ENCODE results near the gene OR9A2.

The OR9A2 gene, protein sequence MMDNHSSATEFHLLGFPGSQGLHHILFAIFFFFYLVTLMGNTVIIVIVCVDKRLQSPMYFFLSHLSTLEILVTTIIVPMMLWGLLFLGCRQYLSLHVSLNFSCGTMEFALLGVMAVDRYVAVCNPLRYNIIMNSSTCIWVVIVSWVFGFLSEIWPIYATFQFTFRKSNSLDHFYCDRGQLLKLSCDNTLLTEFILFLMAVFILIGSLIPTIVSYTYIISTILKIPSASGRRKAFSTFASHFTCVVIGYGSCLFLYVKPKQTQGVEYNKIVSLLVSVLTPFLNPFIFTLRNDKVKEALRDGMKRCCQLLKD

DNA sequence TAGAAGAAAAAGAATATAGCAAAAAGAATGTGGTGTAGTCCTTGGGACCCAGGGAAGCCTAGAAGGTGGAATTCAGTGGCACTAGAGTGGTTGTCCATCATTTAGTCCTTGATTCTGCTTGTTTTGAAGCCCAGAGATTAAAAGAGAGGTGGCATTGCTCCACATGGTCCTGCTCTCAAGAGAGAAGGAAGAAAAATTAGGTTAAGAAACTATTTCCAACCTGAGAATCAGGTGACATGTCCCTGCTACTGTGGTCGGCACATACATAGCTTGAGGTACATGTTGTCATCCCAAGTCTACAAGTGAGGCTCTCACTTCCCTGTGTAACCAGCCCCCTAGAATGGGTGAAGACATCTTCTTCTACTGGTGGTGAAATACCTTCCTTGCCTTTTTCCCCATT, at the start of gene OR9A2:
OR9A2 (minus strand) TSS at position 101 of the 400 bp plus-strand sequence; CDS start at position 101, 0 bp downstream.
- DNase-seq = no peak

DNA sequence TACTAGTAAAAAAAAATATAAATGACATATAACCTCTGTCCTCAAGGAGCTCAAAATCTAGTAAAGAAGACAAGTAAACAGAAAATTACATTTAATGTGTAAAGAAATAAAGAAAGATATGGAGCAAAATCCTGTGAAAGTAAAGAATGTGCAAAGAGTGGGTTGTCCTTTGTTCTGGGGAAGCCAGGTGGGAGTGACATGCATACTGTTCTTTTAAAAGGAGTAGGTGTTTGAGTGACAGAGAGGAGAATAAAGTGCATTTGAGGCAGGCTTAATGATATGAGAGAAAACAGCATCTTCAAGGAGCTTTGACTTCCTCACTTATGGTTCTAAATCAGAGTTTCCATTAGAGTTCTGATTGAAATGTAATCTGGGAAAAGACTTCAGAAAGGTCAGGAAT, 47.2 kb upstream of the OR9A2 start:
- no peak for DNase-seq

DNA sequence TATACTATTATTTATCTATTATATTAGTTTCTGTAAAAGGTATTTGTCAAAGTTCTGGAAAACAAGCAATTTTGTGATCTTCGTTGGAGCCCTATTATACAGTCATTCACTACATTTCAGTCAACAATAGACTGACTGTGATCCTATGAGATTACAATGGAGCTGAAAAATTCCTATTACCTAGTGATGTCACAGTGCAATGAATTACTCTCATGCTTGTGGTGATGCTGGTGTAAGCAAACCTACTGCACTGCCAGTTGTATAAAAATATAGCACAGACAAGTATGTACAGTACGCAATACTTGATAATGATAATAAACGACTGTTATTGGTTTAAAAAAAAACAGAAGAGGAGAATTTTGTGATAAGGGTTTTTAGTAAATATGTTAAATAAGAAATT, 46.6 kb upstream of the OR9A2 start:
- no peak for DNase-seq

DNA sequence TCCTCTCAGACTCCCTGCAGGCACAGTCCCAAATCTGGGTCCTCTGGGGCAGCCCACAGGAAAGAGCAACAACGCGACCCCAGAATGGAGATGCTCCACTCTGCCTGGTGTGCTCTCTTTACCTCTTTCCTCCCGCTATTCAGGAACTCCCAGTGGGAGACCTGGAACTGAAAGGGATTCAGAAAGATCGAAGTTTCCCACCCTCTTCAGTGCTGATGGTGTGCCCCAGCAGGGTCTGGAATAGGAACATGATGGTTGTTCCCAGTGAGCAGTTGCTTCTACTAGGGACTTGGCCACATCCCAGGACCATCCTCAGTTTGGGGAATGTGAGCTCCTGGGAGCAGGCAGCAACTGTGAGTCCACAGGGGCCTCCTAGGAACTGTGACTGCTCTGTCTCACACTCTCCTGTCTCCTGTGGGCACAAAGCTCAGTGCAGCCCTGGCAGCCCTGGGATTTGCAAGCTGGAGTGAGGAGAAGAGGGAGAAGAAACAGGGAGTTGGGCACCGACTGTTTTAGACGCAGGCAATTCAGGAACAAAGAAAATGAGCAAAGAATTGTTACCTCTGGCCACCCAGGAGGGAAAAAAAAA, 43.1 kb upstream of the OR9A2 start:
- no peak for DNase-seq

DNA sequence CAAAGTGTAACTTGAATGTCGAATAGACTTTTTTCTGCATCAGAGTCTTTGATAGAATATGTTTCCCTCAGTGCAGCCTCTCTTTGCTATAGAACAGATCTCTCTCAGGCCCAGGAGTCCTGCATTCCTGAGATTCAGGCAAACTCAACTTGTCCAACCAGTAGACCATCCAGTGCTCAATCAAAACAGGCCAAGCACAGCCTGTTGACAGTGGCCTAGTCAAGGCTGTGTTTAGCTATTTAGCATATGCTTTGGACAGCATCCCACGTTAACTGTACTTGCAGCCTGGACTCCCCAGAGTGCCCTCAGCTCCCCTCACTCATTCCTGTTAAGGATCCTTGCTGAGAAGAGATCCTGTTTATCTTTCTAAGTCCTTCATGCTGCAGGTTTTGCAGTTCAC, 41.5 kb upstream of the OR9A2 start:
- DNase-seq = no peak

DNA sequence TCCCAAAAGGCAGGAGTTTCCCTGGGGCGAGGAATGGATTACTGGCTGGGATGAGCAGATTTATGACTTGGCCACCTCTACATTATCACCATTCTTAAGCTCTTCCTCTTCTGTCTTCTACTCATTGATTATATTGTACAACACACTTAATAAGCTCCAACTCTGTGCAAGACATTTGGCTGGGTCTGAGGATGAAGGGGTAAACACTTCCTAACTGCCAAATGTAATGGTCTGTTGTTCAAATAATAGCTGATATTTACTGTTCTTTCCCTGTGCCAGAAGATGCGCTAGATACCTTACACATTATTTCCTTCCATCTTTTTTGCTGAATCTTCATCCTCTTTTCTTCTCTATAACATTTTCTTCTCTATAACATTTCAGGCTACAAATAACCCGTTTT, 36.8 kb upstream of the OR9A2 start:
- no peak for DNase-seq

DNA sequence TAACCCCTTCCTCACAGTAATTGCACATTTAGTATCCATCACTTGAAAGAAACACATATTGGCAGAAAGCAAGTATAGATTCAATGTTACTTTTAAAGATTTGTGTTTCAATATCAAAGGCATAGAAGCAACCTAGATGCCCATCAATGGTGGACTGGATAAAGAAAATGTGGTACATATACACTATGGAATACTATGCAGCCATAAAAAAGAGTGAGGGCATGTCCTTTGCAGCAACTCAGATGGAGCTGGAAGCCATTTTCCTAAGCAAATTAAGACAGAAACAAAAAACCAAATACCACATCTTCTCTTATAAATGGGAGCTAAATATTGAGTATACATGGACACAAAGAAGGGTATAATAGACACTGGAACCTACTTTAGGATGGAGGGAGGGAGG, 28.8 kb upstream of the OR9A2 start:
- DNase-seq = no peak

DNA sequence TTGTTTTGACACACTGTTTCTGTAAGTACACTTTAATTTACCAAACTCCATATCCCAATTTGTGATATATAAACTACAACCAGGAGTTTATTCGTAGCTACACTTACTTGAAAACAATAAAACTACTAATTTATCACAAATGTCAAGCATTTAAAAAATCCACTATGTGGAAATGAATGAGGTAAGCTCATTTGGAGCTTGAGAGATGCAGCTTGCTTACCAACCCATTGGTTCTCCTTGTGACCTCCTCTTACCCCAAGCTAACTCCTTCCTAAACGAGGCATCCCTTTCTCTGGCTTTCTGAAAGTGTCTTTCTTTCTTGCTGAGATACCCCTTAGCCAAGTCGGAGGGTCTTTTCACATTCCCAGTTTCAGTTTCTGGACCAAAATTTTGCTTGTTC, 27.7 kb upstream of the OR9A2 start:
- DNase-seq = no peak

DNA sequence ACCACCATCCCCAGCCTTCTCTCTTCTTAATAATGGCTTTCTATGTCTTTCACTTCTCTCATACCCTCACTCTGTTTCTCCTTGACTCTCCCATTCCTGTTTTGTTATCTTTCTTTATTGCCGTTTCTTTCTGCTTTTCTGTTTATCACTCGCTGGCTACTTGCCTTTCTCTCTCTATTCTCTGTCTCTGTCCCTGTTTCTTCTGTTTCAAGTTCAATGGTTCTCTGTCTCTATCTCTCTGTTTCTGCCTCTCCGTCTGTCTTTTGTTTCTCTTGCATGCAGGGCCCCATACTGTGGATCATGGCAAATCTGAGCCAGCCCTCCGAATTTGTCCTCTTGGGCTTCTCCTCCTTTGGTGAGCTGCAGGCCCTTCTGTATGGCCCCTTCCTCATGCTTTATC, 25.1 kb upstream of the OR9A2 start, which contains the start of gene OR6V1:
OR6V1 (plus strand) TSS at position 301 of the 400 bp plus-strand sequence; CDS start at position 301, 0 bp downstream.
- DNase-seq = no peak

DNA sequence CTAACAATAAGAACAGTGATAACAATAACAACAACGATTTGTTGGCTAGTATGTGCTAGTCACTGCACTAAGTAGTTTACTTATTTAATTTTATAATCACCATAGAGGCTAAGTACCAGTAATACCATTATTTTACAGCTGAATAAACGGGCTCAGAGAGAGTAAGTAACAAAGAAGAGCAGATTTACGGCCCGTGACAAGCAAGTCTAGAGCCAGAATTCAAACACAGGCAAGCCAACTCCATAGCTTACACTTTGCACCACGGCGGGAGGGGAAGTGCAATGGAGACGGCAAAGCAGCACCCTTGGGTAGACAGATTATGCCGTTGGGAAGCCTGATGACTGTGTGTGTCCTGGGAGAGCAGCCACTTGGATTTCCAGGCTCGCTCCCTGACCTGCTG, 24.0 kb upstream of the OR9A2 start:
- DNase-seq = peak; percentile 2

DNA sequence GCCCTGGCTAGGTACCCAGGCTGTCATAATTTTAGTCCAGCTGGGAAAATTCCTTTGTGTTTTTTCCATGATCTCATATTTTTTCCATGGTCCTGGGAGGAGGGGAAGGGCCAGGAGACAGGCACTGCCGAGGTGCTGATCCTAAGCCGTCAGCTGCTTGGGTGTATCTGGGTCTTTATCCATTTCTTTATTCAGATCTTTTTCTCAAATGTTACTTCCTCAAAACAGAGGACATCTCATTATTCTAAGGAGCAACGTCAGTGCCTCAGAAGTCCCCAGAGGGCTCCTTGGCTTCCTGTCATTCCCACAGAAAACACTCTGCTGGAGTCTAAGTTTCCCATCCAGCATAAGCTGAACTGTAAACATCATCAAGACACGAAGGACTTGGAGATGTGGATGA, 22.4 kb upstream of the OR9A2 start:
- DNase-seq = peak; percentile 0

DNA sequence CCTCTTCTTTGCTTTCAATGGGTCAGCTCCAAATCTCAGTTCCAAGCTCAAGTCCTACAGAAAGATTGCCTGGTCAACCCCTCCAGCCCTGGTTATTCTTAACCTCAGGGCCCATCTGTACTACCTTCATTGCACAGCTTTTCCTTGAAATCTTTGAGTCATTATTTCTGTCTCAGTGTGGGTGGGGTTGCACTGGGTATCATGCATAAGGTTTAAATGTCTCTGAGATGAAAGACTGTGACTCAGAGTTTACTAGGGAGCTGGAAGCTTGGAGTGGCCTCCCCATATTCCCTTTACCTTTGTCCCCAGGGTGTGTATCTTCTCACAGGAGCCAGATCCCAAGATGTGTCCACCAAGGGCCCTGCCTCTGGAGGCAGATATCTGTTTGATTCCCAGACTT, 21.9 kb upstream of the OR9A2 start:
- DNase-seq = no peak

DNA sequence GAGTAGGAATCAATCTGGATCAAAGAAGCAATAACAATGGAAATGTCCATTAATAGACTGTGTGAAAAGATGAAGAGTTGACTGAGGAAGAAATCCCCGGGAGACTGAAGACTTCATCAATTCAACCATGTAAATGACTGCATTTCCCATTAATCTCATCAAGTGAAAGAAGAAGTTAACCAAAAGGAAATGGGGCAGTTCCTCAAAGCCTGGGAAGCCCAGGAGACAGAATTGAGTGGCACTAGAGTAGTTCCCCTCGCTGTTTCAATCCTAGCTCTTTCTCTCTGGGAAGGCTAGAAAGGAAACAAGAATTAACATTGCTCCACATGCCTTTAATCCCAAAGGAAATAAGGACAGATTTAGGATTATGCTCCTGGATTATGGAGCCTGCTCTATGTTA, 20.4 kb upstream of the OR9A2 start:
- no peak for DNase-seq

DNA sequence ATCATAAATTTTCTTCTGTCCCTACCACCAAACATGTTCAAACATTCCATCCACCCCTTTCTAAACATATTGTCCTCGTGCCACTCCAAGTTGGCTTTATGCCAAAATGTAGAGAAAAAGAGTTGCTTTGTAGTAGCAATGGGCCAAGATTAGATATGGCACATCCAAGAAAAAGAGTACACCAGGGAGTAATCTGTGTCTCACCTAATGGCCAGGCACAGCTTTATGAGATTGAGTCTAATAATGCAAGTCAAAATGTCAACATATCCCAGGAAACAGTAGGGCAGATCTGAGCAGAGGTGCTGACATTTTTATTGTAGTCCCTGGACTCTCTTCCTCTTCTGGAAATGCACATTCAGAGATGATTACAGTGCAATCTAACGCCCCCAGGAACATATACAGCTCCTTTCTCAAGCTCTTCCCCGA, 19.5 kb upstream of the OR9A2 start:
- DNase-seq = no peak

DNA sequence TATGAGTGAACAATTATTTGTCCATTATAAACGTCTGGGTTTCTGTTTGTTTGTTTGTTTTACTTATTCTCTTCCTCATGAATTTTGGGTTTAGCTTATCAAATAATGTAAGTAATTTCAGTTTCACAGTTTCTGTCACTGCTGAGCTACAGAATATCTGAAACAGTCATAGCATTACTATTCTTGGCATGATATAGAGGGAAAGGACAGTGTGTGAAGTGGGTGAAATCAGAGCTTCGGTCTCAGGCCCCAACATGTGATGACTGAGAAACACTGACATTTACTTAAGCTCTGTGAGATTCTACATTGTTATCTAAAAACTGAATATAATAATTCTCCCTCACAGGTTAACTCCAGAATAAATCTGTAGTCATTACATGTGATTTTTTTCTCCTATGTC, 16.5 kb upstream of the OR9A2 start:
- no peak for DNase-seq

DNA sequence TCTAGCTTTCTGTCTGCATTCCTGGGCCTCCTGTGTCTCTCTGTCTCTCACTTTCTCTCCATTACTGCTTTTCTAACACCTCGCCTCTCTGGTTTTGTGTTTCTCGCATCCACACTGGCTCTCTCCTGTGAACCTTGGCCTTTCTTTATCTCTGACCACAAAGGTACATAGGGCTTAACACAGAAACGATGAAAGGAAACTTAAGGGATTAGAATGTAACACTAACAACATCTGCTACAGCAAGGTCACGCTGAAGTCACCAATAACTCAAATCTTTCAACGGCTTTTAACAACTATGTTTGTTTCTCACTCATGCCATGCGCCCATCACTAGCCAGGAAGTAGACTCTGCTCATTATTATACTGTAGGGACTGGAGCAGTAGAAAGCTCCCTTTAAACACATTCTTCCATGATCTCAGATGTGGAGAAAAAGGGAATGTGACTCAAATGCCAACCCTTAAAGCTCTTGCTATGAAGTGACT, 15.9 kb upstream of the OR9A2 start:
- DNase-seq = no peak

DNA sequence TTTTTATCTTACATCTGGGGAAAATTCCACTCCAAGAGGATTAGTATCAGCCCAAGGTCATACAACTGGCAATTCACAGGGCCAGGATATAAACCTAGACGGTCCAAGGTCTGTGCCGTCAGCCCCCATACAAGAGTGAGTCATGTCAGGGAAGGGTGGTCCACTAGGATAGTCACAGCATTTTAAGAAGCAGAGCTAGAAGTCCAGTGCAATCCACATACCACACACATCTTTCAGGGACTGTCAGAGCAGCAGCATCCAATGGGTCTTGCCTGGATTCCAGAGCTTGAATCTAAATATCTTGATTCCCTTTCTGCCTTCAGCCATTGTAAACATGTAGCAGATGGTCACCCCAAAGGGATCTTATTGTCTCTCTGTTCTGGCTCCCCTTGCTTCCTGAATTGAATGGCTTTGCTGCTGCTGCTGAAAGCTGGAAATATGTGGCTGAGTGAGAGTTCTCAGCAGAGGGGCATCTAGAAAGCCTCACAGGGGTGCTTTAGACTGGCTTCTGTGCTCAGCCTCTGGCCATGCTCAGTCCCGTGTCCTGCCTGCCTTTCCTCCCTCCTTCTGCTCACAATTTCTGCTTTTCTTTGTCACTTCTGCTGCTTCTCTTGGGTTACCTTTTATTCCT, 15.3 kb upstream of the OR9A2 start:
- no peak for DNase-seq

DNA sequence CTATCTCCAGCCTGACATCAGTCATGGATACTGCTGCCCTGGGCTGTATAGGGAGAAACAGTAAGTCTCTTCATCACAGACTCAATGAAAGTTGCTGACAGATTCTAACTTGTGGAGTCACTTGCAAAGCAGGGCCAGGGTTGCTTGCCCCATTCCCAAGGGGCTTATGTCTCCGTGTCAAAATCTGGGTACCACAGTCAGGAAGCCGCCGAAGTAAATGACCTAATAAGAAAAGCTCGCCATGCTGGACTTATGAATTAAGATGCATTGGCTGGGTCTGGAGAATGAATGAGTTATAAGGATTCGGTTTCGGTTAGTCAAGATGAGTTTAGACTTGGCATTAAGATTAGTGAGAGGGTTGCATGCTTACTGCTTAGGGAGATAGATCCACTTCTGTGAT, 14.4 kb upstream of the OR9A2 start:
- no peak for DNase-seq

DNA sequence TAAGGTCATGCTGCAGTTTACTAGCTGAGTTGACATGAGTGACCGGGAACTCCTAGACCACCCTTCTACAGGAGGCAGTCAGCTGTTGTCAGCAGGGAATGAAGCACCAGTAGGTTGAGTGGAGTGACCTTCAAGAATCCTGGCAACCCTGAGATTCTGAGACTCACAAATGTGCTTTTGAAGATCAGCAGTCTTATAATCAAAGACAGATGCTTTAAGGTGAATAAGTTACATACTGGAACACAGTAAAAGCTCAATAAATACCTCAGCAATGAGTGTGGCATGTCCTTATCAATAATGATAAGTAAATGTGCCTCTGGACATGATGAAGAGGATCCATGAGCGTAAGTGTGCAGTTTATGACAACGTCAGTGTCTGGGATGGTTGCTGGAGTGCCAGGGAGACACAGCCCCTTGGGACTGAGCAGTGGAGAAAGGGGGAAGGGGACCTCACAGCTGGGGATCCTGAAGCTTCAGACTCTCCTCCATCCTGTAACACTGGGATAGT, 13.3 kb upstream of the OR9A2 start:
- DNase-seq = no peak

DNA sequence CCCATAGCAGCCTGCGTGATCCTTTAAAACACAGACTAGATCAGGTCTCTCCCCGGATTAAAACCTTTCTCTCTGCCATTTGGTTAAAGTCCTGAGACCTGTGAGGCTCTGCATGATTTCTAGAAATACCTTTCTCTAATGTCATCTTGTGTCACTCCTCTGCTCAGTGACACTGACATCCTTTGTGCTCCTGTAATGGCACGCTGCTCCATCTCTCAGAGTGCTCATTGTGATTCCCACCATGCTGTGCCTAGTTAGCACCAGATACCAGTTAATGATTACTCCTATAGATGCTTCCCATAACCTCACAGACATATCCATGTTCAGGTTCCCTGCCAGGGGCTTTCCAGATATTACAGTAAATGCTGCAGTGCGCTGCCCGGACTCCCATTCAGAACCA, 11.7 kb upstream of the OR9A2 start:
- DNase-seq = no peak

DNA sequence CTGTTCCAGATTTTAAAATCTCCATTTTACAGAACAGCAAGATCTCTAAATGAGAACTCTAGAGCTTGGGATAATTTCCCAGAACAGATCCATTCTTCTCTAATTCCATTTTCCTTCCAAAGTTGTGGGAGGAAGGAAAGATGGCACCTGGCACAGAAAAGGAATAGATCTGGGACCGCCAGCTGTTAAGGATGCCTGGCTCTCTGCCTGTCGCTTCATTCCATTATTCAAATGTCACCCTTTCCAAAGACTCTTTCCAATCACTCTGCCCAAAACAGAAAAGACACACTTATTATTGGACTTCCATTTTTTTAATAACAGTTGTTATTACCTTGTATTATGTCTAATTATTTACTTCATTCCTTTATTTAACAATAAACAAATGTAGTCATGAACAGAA, 751 bp upstream of the OR9A2 start:
- DNase-seq = no peak

DNA sequence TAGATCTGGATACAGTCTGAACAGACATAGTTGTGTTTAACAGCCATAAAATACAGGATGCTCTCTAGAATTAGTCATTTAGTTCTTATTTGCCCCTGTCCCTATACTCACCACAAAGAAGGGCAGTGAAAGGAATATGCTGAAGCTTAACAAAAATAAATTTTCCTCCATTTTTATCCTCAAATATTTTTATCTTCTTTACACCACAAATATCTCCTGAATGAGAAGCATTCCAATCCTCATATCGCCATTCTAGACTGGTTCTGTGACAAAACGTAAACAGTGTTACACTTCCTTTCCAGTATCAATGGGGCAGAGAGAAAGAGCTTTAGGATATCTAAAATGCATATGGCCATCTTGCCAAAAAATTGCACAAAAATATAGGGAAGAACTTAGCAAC, 1.6 kb downstream of the OR9A2 start:
- DNase-seq = no peak

DNA sequence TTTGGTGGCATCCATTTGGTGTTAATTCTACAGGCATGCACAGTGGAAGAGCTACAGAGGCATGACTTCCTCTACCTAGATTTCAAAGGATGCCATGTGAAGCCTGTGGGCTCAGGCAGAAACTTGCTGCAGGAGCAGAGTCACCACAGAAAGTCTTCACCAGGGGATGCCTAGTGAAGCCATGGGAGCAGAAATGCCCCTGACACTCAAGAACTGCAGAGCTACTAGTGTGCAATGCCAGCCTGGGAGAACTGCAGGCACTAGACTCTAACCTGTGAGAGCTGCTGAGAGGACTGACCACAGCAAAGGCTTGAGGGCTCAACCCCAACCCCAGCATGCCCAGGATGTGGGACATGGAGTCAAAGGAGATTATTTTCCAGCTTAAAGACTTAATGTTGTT, 3.9 kb downstream of the OR9A2 start:
- no peak for DNase-seq

DNA sequence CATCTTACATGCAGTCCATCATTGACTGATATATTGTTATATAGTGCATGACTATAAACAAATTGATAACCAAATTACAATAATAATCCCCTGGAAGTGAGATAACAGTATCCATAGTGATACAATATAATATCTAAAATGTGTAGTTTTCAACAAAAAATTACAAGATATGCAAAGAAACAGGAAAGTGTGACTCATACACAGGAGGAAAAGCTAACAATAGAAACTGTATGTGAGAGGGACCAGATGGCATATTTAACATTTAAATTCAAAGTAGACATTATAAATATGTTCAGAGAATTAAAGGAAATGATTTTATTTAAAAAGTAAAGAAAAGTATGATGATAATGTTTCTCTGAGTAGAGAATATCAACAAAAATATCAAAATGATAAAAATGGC, 8.0 kb downstream of the OR9A2 start:
- DNase-seq = no peak
